K562 (cell line): ENCODE data around the gene TSC22D3.

Source experiments
- BHLHE40 ChIP-seq: IDR thresholded peaks from 2 replicates; pipeline ENCODE4 v1.6.1; 2011; ENCODE audit warnings: low read length, improper control_type of control experiment
- CREM ChIP-seq: IDR thresholded peaks from 2 replicates; pipeline ENCODE4 v1.6.1; 2014; ENCODE audit warnings: antibody characterized with exemption, low read depth
- JUND ChIP-seq, 2 experiments: IDR thresholded peaks; 2 replicates in 1 of 2; 3 replicates in 1 of 2; pipeline ENCODE4 v1.6.1; 2011; ENCODE audit warnings: borderline replicate concordance in 2 of 2, low read depth in 2 of 2, low read length in 2 of 2, improper control_type of control experiment in 1 of 2, missing biosample characterization in 1 of 2, missing genetic modification characterization in 1 of 2, missing genetic modification reagents in 1 of 2
- POLR2A ChIP-seq: fragments of 450-650 bp; conservative IDR thresholded peaks from 2 replicates; pipeline ENCODE4 v1.6.1; 2016
- RFX5 ChIP-seq: IDR thresholded peaks from 2 replicates; pipeline ENCODE4 v1.6.1; 2011; ENCODE audit warnings: low read depth, mild to moderate bottlenecking, improper control_type of control experiment, low read length
- TAF1 ChIP-seq: IDR thresholded peaks from 2 replicates; pipeline ENCODE4 v1.6.1; 2011; ENCODE audit warnings: mild to moderate bottlenecking, low read length, moderate library complexity; ENCODE audit not compliant: insufficient read depth, control insufficient read depth, severe bottlenecking; ENCODE audit errors: extremely low read depth
- ZNF717 ChIP-seq: fragments of 250-450 bp; sonication (Bioruptor Pico); IDR thresholded peaks from 2 replicates; pipeline ENCODE4 v1.5.0; 2021

GRCh38 chrX:107804427-107804826 lies 28.8 kb upstream of the TSC22D3 start:
- TF ChIP-seq ZNF717 (CRISPR knock-in tag), result no peak
- TF ChIP-seq TAF1, result no peak
- no peak for TF ChIP-seq BHLHE40
- TF ChIP-seq JUND (IDR thresholded peaks at IDR 0.05; ENCODE audit: borderline replicate concordance, low read depth, low read length), result no peak
- no peak for TF ChIP-seq JUND (tag; IDR thresholded peaks at IDR 0.05; ENCODE audit: borderline replicate concordance, low read depth, low read length)
- no peak for TF ChIP-seq CREM
- TF ChIP-seq POLR2A, result no peak
- TF ChIP-seq RFX5, result no peak
